Neural progenitor cell (in vitro differentiated cells): Measurements from ENCODE around the gene INSR.

ENCODE experiments used
- CTCF ChIP-seq: fragments of 200-600 bp; sonication (generic); IDR thresholded peaks from 2 replicates; pipeline ENCODE4 v1.5.1; 2017; ENCODE audit warnings: antibody characterized with exemption, mild to moderate bottlenecking
- EZH2phosphoT487 ChIP-seq: fragments of 200-600 bp; sonication (generic); IDR thresholded peaks from 2 replicates; pipeline ENCODE4 v1.6.1; 2017; ENCODE audit warnings: antibody characterized with exemption

- TF ChIP-seq CTCF (no peak), EZH2phosphoT487 (no peak)
Observed at GRCh38 chr19:7099597-7099921, 194.7 kb downstream of the INSR start.
